ENCODE data around the gene PARP8. TPM values are rescaled to one million over a fixed set of nuclear protein-coding genes. Genes with fewer than 3 reads are reported as not detected.

PARP8 gene
- total and polyA plus RNA-seq, 2 of the 4 experiments (the other 2 are of a cell fraction) = 6.9 to 8.2 TPM

- no peak overlapping the region for H3K4ac ChIP-seq (ENCODE audit: low read depth, low read length)
- no peak overlapping the region for H3K23ac ChIP-seq (ENCODE audit: low read depth, low read length)
- no peak overlapping the region for H4K5ac ChIP-seq (ENCODE audit: low read depth, low read length)
- no peak overlapping the region for H2AFZ ChIP-seq (replicated peaks; ENCODE audit: low read length, poor library complexity)
- TF ChIP-seq CEBPB (IDR thresholded peaks at IDR 0.05; ENCODE audit: low read depth, low read length) (no peak), ELK1 (IDR thresholded peaks at IDR 0.05; ENCODE audit: borderline replicate concordance, low read depth, low read length) (no peak)
- no peak overlapping the region for H2AK5ac ChIP-seq (ENCODE audit: low read depth, low read length)
- H3K4me1 ChIP-seq (ENCODE audit: control insufficient read depth, insufficient read depth, low read length) = no peaks in the 10 kb centered on the region
- no peak overlapping the region for H2BK120ac ChIP-seq (ENCODE audit: low read depth, low read length)
- no peak overlapping the region for H4K91ac ChIP-seq (ENCODE audit: insufficient read depth, low read depth, low read length)
- H3K4me2 ChIP-seq (ENCODE audit: low read depth, low read length) = no peak overlapping the region
- H3K36me3 ChIP-seq (ENCODE audit: control insufficient read depth, insufficient read depth, low read length) = no peaks in the 10 kb centered on the region
- H3K9ac ChIP-seq (ENCODE audit: low read depth, low read length) = no peak overlapping the region
- no peak overlapping the region for H3K4me3 ChIP-seq (ENCODE audit: insufficient read depth, low read depth, low read length)
- WGBS, 2 experiments (ENCODE audit: extremely low coverage in 2 of 2, insufficient read length in 1 of 2) = no CpG with 5 or more reads among the region's 3 CpGs
- intact Hi-C loops (cut with micrococcal nuclease) (no loop called here), dilution Hi-C loops (cut with HindIII; ENCODE audit: low sequenced_read_pairs, unreplicated experiment) (no loop called here), in situ Hi-C loops (cut with MboI; ENCODE audit: low sequenced_read_pairs) (no loop called here)
- H4K20me1 ChIP-seq (ENCODE audit: insufficient read depth, low read length) = no peaks in the 10 kb centered on the region
- no TSS peak for BruUV-seq (replicated peaks)
- no peak overlapping the region for H2BK15ac ChIP-seq (ENCODE audit: low read depth, low read length)
- no peak overlapping the region for H2BK20ac ChIP-seq (ENCODE audit: low read depth, low read length)
- no peak overlapping the region for H3K14ac ChIP-seq (replicated peaks; ENCODE audit: low read depth, low read length)
- H3K9me1 ChIP-seq (ENCODE audit: insufficient read depth, low read length) = no peaks in the 10 kb centered on the region
- H4K8ac ChIP-seq (ENCODE audit: low read depth in 2 of 2, low read length in 2 of 2) = no peak overlapping the region
- no peak overlapping the region for H3K56ac ChIP-seq (ENCODE audit: extremely low read depth, insufficient read depth, low read length)
- no peak for DNase-seq
- no peaks in the 10 kb centered on the region for H3K9me3 ChIP-seq (ENCODE audit: control insufficient read depth, insufficient read depth, low read length)
- no peak overlapping the region for H3K27ac ChIP-seq (ENCODE audit: insufficient read depth, low read length)
- POLR2A ChIA-PET (ENCODE audit: unreplicated experiment) = no interaction called here
- H2BK5ac ChIP-seq (ENCODE audit: low read depth, low read length, poor library complexity, severe bottlenecking) = no peak overlapping the region
- no peak for ATAC-seq (ENCODE audit: low read depth)
- no peaks in the 10 kb centered on the region for H3K27me3 ChIP-seq (ENCODE audit: control insufficient read depth, insufficient read depth, low read length)
- peaks cover 0 to 4% of the 10 kb centered on the region in 2 experiments; a peak in 3 of 4 replicates for H3K79me1 ChIP-seq (ENCODE audit: low read depth in 1 of 2, low read length in 2 of 2)
- H3K18ac ChIP-seq (ENCODE audit: low read depth, low read length) = no peak overlapping the region
- CTCF ChIA-PET = interaction anchor here (0.7 kb wide), 1 partner anchor 318 kb away, joined by 3 read pairs; no protein-coding TSS in a partner anchor
- no peak overlapping the region for H2AK9ac ChIP-seq (replicated peaks; ENCODE audit: low read depth, low read length, poor library complexity)
Measured at GRCh38 chr5:50733741-50734140, 67.3 kb downstream of the PARP8 start.

All from IMR-90 (cell line).